ENCODE results near the gene CDK14. TPM values are rescaled to one million over a fixed set of nuclear protein-coding genes. Genes with fewer than 3 reads are reported as not detected.

CDK14 gene
- total RNA-seq, 5 donors from 2014 or later (not counting 1 experiment from before 2014, with no cell fraction given), result 0.86 to 6.6 (median 1.6) TPM

DNA sequence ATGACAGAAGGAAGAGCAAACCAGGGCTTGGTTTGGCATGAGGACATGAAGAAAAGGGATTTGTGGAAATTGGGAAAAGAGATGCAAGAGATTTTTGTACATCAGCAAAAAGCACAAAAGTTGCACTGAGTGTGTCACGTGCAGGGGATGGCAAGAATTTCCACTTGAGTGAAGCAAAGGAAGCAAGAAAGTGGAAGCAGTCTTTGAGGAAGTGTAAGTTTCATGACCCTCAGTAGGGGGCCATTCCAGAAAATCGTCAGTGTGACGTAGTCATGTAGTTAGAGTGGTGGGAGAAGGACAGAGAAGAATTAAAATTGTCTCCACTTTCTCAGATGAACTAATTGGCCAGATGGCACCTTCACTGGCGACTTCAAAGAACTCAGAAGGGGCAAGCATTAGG is 544.9 kb downstream of the CDK14 start:
- H3K27ac ChIP-seq (ENCODE audit: low read length), result no peak overlapping the region
- H3K9me3 ChIP-seq, result no peaks in the 10 kb centered on the region
- Mint-ChIP-seq H3K27me3 (no peaks in the 10 kb centered on the region), H3K27ac (no peak overlapping the region), H3K4me3 (no peak overlapping the region), H3K36me3 (no peaks in the 10 kb centered on the region), H3K9me3 (no peaks in the 10 kb centered on the region), H3K4me1 (no peaks in the 10 kb centered on the region)
- H3K4me3 ChIP-seq (ENCODE audit: control insufficient read depth in 1 of 2, extremely low read depth in 1 of 2, low read length in 1 of 2), result no peak overlapping the region
- no peaks in the 10 kb centered on the region for H3K4me1 ChIP-seq (ENCODE audit: control insufficient read depth in 1 of 2, extremely low read depth in 1 of 2, insufficient read depth in 2 of 2, low read length in 2 of 2)
- no peaks in the 10 kb centered on the region for H3K36me3 ChIP-seq (ENCODE audit: control insufficient read depth in 2 of 2, extremely low read depth in 1 of 2, insufficient read depth in 1 of 2, low read length in 1 of 2)
- WGBS (ENCODE audit: insufficient coverage), result 63% methylated on average over 4 of the region's 4 CpGs
- ATAC-seq (replicated peaks in 1 of 4), result no peak
- ChIA-PET POLR2A (no interaction called here), CTCF (no interaction called here)
- DNase-seq, result no peak
- no peaks in the 10 kb centered on the region for H3K27me3 ChIP-seq (replicated peaks in 1 of 2; ENCODE audit: control insufficient read depth in 2 of 2, extremely low read depth in 1 of 2, insufficient read depth in 2 of 2, low read length in 1 of 2)

DNA sequence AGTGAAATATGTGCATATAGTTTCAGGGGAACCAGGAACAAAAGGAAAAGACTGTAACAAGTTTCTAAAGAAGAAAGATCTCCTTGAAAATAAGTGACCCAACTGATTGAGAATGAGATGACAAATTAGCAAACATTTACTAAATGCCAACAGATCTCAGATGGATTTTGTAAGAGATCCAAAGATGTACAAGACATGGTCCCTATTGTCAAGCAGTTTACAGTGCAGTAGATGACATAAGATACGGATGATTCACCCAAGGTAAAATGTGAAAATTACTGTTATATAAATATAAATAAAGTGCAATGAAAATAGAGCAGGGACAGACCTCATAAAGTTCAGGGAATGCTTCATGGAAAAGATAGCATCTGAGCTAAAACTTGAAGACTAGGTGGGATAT is 546.6 kb downstream of the CDK14 start:
- Histone ChIP-seq H3K36me3 (ENCODE audit: control insufficient read depth in 2 of 2, extremely low read depth in 1 of 2, insufficient read depth in 1 of 2, low read length in 1 of 2) (no peaks in the 10 kb centered on the region), H3K4me1 (ENCODE audit: control insufficient read depth in 1 of 2, extremely low read depth in 1 of 2, insufficient read depth in 2 of 2, low read length in 2 of 2) (no peaks in the 10 kb centered on the region), H3K27me3 (replicated peaks in 1 of 2; ENCODE audit: control insufficient read depth in 2 of 2, extremely low read depth in 1 of 2, insufficient read depth in 2 of 2, low read length in 1 of 2) (no peaks in the 10 kb centered on the region), H3K27ac (ENCODE audit: low read length) (no peak overlapping the region), H3K4me3 (ENCODE audit: control insufficient read depth in 1 of 2, extremely low read depth in 1 of 2, low read length in 1 of 2) (no peak overlapping the region), H3K9me3 (no peaks in the 10 kb centered on the region)
- no CpG with 5 or more reads among the region's 1 CpG for WGBS (ENCODE audit: insufficient coverage)
- Mint-ChIP-seq H3K36me3 (no peaks in the 10 kb centered on the region), H3K4me1 (no peaks in the 10 kb centered on the region), H3K27me3 (no peaks in the 10 kb centered on the region), H3K9me3 (no peaks in the 10 kb centered on the region), H3K4me3 (no peak overlapping the region), H3K27ac (no peak overlapping the region)
- ATAC-seq (replicated peaks in 1 of 4), result no peak
- ChIA-PET POLR2A (no interaction called here), CTCF (no interaction called here)
- DNase-seq, result no peak

DNA sequence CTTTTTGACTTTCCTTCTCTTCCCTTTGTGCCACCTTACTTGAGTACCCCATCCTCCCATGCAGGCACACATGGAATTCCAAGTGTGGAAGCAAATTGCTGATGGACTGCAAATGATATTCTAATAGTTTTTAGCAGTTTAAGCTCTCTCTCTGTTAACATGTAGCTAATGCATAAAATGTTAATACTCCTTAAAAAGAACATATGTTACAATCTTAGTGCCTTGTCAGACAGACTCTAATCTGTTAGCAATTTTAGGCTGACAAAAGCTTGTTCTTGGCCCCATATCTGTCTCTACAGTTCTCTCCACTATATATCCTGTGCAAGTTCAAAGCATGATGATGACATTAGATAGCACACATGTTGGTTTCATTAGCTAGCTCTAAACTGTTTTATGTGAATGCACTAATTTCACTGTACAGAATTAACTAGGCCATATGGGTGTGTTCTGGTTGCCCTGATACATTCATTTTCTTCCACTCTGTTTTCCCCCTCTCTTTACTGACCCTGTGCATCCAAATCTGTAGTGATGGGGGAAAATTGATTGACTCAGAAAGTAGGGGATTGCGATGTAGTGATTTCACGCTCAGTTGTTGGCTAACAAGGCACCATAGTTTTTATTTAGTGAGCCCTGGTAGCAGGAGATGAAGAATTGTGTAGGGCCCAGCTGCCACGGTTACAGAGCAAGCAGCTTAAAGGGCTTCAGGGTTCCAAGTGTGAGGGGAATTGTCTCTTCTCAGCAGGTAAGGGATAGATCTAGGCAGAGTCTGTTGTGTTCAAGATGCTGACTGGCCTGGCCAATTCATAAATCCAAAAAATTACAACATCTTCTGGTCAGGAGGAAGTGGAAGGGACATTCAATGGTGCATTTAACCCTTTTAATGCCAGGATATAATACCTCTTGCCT is 553.5 kb downstream of the CDK14 start:
- ChIA-PET CTCF (interaction anchor here in 1 of 2 donors (0.6 kb wide), 1 partner anchor 60 kb away, joined by 3 read pairs; no protein-coding TSS in a partner anchor), POLR2A (no interaction called here)
- Histone ChIP-seq H3K27me3 (replicated peaks in 1 of 2; ENCODE audit: control insufficient read depth in 2 of 2, extremely low read depth in 1 of 2, insufficient read depth in 2 of 2, low read length in 1 of 2) (no peaks in the 10 kb centered on the region), H3K27ac (ENCODE audit: low read length) (no peak overlapping the region), H3K4me3 (ENCODE audit: control insufficient read depth in 1 of 2, extremely low read depth in 1 of 2, low read length in 1 of 2) (no peak overlapping the region), H3K9me3 (no peaks in the 10 kb centered on the region), H3K4me1 (ENCODE audit: control insufficient read depth in 1 of 2, extremely low read depth in 1 of 2, insufficient read depth in 2 of 2, low read length in 2 of 2) (no peaks in the 10 kb centered on the region), H3K36me3 (ENCODE audit: control insufficient read depth in 2 of 2, extremely low read depth in 1 of 2, insufficient read depth in 1 of 2, low read length in 1 of 2) (no peaks in the 10 kb centered on the region)
- no peaks in the 10 kb centered on the region for H3K36me3 Mint-ChIP-seq
- DNase-seq (no peak), ATAC-seq (replicated peaks in 1 of 4) (no peak)
- H3K9me3 Mint-ChIP-seq, result no peaks in the 10 kb centered on the region
- no peak overlapping the region for H3K27ac Mint-ChIP-seq
- WGBS (ENCODE audit: insufficient coverage), result 85% methylated on average over 3 of the region's 3 CpGs
- no peak overlapping the region for H3K4me3 Mint-ChIP-seq
- H3K27me3 Mint-ChIP-seq, result no peaks in the 10 kb centered on the region
- no peaks in the 10 kb centered on the region for H3K4me1 Mint-ChIP-seq

DNA sequence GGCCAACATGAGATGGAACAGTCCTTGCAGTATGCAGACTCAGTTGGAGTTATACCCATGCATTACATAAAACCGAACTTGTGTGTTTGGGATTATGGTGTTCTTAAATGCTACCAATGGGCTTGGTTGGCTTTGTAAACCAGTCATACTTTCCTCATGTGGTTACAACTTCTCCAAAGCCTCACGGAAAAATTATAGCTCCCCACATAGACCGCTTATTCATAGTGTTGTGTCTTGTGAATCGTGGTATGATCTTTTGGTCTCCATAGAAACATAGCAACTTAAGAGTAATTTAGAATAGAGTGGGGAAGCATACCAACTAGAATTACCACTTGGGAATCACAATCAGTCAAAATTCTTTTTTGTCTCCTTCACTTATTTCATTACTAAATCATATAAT is 555.8 kb downstream of the CDK14 start:
- H3K4me3 Mint-ChIP-seq, result no peak overlapping the region
- DNase-seq, result no peak
- Histone ChIP-seq H3K4me1 (ENCODE audit: control insufficient read depth in 1 of 2, extremely low read depth in 1 of 2, insufficient read depth in 2 of 2, low read length in 2 of 2) (no peaks in the 10 kb centered on the region), H3K4me3 (ENCODE audit: control insufficient read depth in 1 of 2, extremely low read depth in 1 of 2, low read length in 1 of 2) (no peak overlapping the region), H3K27me3 (replicated peaks in 1 of 2; ENCODE audit: control insufficient read depth in 2 of 2, extremely low read depth in 1 of 2, insufficient read depth in 2 of 2, low read length in 1 of 2) (no peaks in the 10 kb centered on the region), H3K36me3 (ENCODE audit: control insufficient read depth in 2 of 2, extremely low read depth in 1 of 2, insufficient read depth in 1 of 2, low read length in 1 of 2) (no peaks in the 10 kb centered on the region), H3K27ac (ENCODE audit: low read length) (no peak overlapping the region), H3K9me3 (no peaks in the 10 kb centered on the region)
- no peaks in the 10 kb centered on the region for H3K27me3 Mint-ChIP-seq
- H3K9me3 Mint-ChIP-seq, result no peaks in the 10 kb centered on the region
- no CpG with 5 or more reads among the region's 4 CpGs for WGBS (ENCODE audit: insufficient coverage)
- H3K36me3 Mint-ChIP-seq, result no peaks in the 10 kb centered on the region
- no peak overlapping the region for H3K27ac Mint-ChIP-seq
- no peak for ATAC-seq (replicated peaks in 1 of 4)
- ChIA-PET CTCF (no interaction called here), POLR2A (no interaction called here)
- H3K4me1 Mint-ChIP-seq, result no peaks in the 10 kb centered on the region

DNA sequence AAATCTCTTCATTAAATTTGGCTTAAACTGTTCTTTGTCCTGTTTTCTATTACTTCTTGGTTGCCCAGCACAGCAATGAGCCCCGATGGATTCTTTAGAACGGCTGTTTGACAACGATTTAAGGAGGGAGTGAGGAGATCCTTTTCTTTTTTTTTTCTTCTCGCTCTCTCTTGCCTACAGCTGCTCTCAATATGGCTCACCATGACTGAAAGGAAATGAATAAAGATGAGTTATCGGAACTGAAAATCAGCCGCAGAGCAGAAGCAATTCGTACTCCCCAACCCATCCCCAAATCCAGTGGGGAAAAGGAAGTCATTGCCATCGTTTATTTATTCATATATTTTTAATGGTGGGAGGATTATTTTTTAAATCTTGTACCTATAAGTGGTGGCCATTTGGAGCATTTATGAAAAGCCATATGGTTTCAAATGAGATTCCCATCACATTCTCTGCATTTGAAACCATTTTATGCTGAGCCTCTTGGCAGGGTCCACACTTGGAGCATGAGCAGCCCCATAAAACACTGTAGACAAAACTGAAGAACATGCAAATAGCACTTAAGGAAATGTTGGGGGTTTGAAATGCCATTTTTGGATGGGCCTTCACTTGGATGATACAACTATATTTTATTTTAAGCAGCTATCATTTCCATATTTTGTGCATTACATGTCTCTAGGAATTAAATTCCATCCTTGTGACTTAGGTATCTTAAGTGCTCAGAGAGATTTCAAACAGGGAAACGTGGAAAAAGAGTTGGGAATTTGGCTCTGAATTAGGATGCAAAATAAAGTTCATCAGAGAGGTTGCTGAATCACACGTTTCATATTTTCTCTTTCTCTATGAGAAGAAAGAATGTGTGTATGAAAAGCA is 560.4 kb downstream of the CDK14 start:
- Histone ChIP-seq H3K4me3 (ENCODE audit: control insufficient read depth in 1 of 2, extremely low read depth in 1 of 2, low read length in 1 of 2) (no peak overlapping the region), H3K27ac (ENCODE audit: low read length) (no peak overlapping the region), H3K36me3 (ENCODE audit: control insufficient read depth in 2 of 2, extremely low read depth in 1 of 2, insufficient read depth in 1 of 2, low read length in 1 of 2) (no peaks in the 10 kb centered on the region), H3K27me3 (replicated peaks in 1 of 2; ENCODE audit: control insufficient read depth in 2 of 2, extremely low read depth in 1 of 2, insufficient read depth in 2 of 2, low read length in 1 of 2) (no peaks in the 10 kb centered on the region), H3K9me3 (no peaks in the 10 kb centered on the region), H3K4me1 (ENCODE audit: control insufficient read depth in 1 of 2, extremely low read depth in 1 of 2, insufficient read depth in 2 of 2, low read length in 2 of 2) (no peaks in the 10 kb centered on the region)
- no CpG with 5 or more reads among the region's 10 CpGs for WGBS (ENCODE audit: insufficient coverage)
- H3K27me3 Mint-ChIP-seq, result no peaks in the 10 kb centered on the region
- H3K4me3 Mint-ChIP-seq, result no peak overlapping the region
- no peaks in the 10 kb centered on the region for H3K36me3 Mint-ChIP-seq
- POLR2A ChIA-PET, result no interaction called here
- H3K4me1 Mint-ChIP-seq, result no peaks in the 10 kb centered on the region
- DNase-seq (no peak), ATAC-seq (replicated peaks in 1 of 4) (no peak)
- CTCF ChIA-PET, result no interaction called here
- H3K27ac Mint-ChIP-seq, result no peak overlapping the region
- no peaks in the 10 kb centered on the region for H3K9me3 Mint-ChIP-seq

DNA sequence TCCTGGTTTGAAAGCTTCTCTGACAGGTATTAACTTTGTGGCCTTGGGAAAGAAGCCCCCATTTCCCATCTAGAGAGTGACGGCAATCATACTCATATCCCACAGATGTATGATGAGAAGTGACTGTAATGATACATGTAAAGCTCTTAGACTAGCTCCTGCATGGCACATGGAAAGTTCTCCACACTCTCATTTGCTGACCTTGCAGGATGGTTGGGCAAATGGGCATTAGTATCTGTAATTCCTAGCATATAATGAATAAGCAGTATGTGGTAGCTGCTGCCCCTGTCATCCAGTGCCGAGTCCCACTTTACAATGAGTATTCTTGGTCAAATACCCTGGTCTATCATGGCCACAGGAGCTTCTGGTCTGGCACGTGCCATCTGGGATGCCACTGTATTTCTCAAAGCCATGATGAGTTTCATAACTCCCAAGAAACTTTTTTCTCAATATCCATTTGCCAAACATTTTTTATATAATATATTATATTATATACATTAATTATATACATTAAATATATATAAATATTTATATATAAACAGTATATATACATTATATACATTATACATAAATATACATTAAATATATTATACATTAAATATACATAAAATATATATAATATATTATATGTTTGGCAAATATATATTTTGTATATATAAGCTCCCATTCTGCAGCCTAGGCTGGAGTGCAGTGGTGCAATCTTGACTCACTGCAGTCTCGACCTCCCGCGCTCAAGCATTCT is 561.6 kb downstream of the CDK14 start:
- H3K4me3 Mint-ChIP-seq, result no peak overlapping the region

More for the DNA sequence above, 561.6 kb downstream of the CDK14 start:
- Histone ChIP-seq H3K4me1 (ENCODE audit: control insufficient read depth in 1 of 2, extremely low read depth in 1 of 2, insufficient read depth in 2 of 2, low read length in 2 of 2) (no peaks in the 10 kb centered on the region), H3K27ac (ENCODE audit: low read length) (no peak overlapping the region), H3K27me3 (replicated peaks in 1 of 2; ENCODE audit: control insufficient read depth in 2 of 2, extremely low read depth in 1 of 2, insufficient read depth in 2 of 2, low read length in 1 of 2) (no peaks in the 10 kb centered on the region), H3K4me3 (ENCODE audit: control insufficient read depth in 1 of 2, extremely low read depth in 1 of 2, low read length in 1 of 2) (no peak overlapping the region), H3K9me3 (no peaks in the 10 kb centered on the region), H3K36me3 (ENCODE audit: control insufficient read depth in 2 of 2, extremely low read depth in 1 of 2, insufficient read depth in 1 of 2, low read length in 1 of 2) (no peaks in the 10 kb centered on the region)
- H3K9me3 Mint-ChIP-seq, result no peaks in the 10 kb centered on the region
- CTCF ChIA-PET, result no interaction called here
- no peaks in the 10 kb centered on the region for H3K4me1 Mint-ChIP-seq
- no peaks in the 10 kb centered on the region for H3K36me3 Mint-ChIP-seq
- WGBS (ENCODE audit: insufficient coverage), result no CpG with 5 or more reads among the region's 6 CpGs
- H3K27me3 Mint-ChIP-seq, result no peaks in the 10 kb centered on the region
- H3K27ac Mint-ChIP-seq, result no peak overlapping the region
- POLR2A ChIA-PET, result no interaction called here
- DNase-seq (no peak), ATAC-seq (replicated peaks in 1 of 4) (no peak)
